Measurements from ENCODE around the gene GTPBP4. TPM values are rescaled to one million over a fixed set of nuclear protein-coding genes. Genes with fewer than 3 reads are reported as not detected.

Gene GTPBP4
- total RNA-seq, 1 experiment from 2014 or later = 62.5 TPM

DNA sequence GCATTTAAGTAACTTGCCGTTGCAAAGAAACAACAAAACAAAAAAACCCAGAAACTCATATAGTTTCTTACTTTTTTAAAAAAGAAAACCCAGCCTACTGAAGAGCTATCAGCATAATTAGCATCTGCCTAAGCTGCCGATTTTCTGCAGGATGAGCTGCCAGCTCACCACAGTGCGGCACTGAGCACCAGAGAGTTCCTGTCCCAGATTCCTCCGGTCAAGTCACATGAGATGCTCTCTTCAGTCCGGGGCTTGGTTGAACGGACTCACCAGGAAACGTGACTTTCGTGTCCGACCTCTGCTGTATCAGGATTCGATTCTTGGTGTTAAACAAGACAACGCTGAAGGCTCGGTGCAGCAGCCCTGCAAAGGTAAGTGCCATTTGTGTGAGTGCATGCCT is 34.2 kb downstream of the GTPBP4 start:
- Histone ChIP-seq H3K4me3 (no peak overlapping the region), H3K9me2 (ENCODE audit: insufficient read depth) (no peaks in the 10 kb centered on the region), H3K79me2 (ENCODE audit: low read depth) (no peaks in the 10 kb centered on the region), H3F3A (ENCODE audit: insufficient read depth, low read depth) (no peaks in the 10 kb centered on the region), H3K4me2 (no peak overlapping the region), H2AFZ (no peak overlapping the region), H4K20me1 (ENCODE audit: insufficient read depth) (0 out of 2 replicates have a peak, but pooled peaks cover 6% of the 10 kb centered on the region), H3K9me3 (ENCODE audit: insufficient read depth, low read depth) (no peaks in the 10 kb centered on the region), H3K4me1 (replicated peaks; ENCODE audit: insufficient read depth) (no peaks in the 10 kb centered on the region), H3K36me3 (ENCODE audit: low read depth) (peaks cover 1% of the 10 kb centered on the region; the same call in 1 of the 2 replicates), H3K27ac (no peak overlapping the region), H3K27me3 (ENCODE audit: insufficient read depth, low read depth) (no peaks in the 10 kb centered on the region)
- ChIA-PET POLR2A (ENCODE audit: unreplicated experiment) (no interaction called here), CTCF (no interaction called here)
- intact Hi-C loops (cut with micrococcal nuclease; ENCODE audit: unreplicated experiment) = no loop called here
- no TSS peak for BruUV-seq (replicated peaks)
- TF ChIP-seq, protein P1, sequence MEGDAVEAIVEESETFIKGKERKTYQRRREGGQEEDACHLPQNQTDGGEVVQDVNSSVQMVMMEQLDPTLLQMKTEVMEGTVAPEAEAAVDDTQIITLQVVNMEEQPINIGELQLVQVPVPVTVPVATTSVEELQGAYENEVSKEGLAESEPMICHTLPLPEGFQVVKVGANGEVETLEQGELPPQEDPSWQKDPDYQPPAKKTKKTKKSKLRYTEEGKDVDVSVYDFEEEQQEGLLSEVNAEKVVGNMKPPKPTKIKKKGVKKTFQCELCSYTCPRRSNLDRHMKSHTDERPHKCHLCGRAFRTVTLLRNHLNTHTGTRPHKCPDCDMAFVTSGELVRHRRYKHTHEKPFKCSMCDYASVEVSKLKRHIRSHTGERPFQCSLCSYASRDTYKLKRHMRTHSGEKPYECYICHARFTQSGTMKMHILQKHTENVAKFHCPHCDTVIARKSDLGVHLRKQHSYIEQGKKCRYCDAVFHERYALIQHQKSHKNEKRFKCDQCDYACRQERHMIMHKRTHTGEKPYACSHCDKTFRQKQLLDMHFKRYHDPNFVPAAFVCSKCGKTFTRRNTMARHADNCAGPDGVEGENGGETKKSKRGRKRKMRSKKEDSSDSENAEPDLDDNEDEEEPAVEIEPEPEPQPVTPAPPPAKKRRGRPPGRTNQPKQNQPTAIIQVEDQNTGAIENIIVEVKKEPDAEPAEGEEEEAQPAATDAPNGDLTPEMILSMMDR (conservative IDR thresholded peaks at IDR 0.05) = no peak
- TF ChIP-seq EZH2 (IDR thresholded peaks at IDR 0.05; ENCODE audit: low read depth) = no peak
- no peak for DNase-seq

DNA sequence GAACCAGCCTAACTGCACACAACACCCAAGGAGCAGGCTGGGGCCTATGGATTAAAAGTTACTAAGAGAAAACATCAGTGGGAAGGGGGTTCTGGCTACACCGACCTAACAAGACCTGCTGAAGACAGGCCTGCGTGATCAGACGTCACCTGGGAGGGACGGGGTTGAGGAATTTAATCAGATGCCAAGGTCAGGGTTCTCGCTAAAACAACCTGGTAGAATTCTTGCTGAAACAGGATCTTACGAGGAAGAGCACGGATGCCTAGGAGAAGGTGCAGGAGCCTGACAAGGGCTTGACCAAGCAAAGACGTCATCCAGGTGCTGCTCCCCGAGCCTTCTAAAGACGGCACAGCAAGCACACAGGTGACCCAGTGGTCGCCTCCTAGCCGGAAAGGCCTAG is 35.9 kb downstream of the GTPBP4 start:
- CTCF ChIA-PET = no interaction called here

DNA sequence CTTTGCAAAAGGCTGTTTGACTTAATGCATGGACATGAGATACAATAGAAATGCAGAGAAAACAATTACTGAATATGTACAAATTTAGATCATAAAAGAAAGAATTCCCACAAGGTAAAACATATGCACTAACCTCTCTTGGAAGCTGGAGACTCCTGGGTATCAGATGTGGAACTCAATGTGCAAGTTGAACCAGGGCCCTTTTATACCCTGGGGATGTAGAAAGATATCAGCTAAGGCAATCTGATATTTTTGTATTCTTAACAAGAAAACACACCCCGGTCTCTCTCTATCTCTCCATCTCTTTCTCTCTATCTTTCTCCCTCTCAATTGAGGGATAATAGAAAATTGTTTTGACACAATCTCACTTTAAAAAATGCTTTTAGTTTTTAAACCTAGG is 37.4 kb downstream of the GTPBP4 start, which contains the start of gene IDI2:
TSS of gene IDI2 (minus strand) at position 177 of the 400 bp plus-strand sequence. CDS start 1,136 bp downstream, outside the sequence.
- CTCF ChIA-PET = no interaction called here
- TF ChIP-seq, protein P1 (conservative IDR thresholded peaks at IDR 0.05) = no peak
- no peak for TF ChIP-seq EZH2 (IDR thresholded peaks at IDR 0.05; ENCODE audit: low read depth)

More for the DNA sequence above, 35.9 kb downstream of the GTPBP4 start:
- DNase-seq = no peak
- Histone ChIP-seq H3K79me2 (ENCODE audit: low read depth) (no peaks in the 10 kb centered on the region), H3K4me2 (no peak overlapping the region), H2AFZ (no peak overlapping the region), H3K9me3 (ENCODE audit: insufficient read depth, low read depth) (no peaks in the 10 kb centered on the region), H3K27ac (no peak overlapping the region), H3F3A (ENCODE audit: insufficient read depth, low read depth) (no peaks in the 10 kb centered on the region), H4K20me1 (ENCODE audit: insufficient read depth) (0 out of 2 replicates have a peak, but pooled peaks cover 2% of the 10 kb centered on the region), H3K4me1 (replicated peaks; ENCODE audit: insufficient read depth) (no peaks in the 10 kb centered on the region), H3K36me3 (ENCODE audit: low read depth) (no peaks in the 10 kb centered on the region), H3K9me2 (ENCODE audit: insufficient read depth) (no peaks in the 10 kb centered on the region), H3K4me3 (no peak overlapping the region), H3K27me3 (ENCODE audit: insufficient read depth, low read depth) (no peaks in the 10 kb centered on the region)
- intact Hi-C loops (cut with micrococcal nuclease; ENCODE audit: unreplicated experiment) = no loop called here
- POLR2A ChIA-PET (ENCODE audit: unreplicated experiment) = no interaction called here
- no peak for TF ChIP-seq EZH2 (IDR thresholded peaks at IDR 0.05; ENCODE audit: low read depth)
- BruUV-seq (replicated peaks) = no TSS peak

DNA sequence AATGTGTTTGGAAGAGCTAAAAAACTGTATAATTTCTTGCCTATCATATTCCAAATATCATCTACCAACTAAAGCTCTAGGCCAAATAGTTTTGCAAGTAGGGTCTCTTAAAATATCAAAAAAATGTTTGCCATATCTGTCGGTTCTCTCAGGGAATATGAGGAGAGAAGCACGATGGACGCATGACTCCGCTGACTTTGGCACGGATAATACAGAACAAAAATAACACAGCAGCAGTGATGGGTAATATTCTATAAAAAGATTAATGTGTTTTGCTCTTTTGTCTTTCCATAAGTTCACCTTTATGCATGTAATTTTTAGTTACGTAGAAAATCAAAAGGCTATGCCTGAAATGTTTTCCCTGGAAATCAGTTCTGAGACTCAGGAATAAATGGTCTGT is 38.3 kb downstream of the GTPBP4 start:
- DNase-seq = no peak
- no peak overlapping the region for H3K4me2 ChIP-seq
- H3K4me1 ChIP-seq (replicated peaks; ENCODE audit: insufficient read depth) = no peaks in the 10 kb centered on the region
- intact Hi-C loops (cut with micrococcal nuclease; ENCODE audit: unreplicated experiment) = no loop called here
- CTCF ChIA-PET = interaction anchor here (0.5 kb wide), 1 partner anchor 9 kb away, joined by 3 read pairs; no protein-coding TSS in a partner anchor
- BruUV-seq (replicated peaks) = no TSS peak
- no peaks in the 10 kb centered on the region for H3K36me3 ChIP-seq (ENCODE audit: low read depth)
- no peaks in the 10 kb centered on the region for H3K9me3 ChIP-seq (ENCODE audit: insufficient read depth, low read depth)
- TF ChIP-seq EZH2 (IDR thresholded peaks at IDR 0.05; ENCODE audit: low read depth) = no peak
- TF ChIP-seq, protein P1 (conservative IDR thresholded peaks at IDR 0.05) = no peak
- no peak overlapping the region for H3K4me3 ChIP-seq
- H3K9me2 ChIP-seq (ENCODE audit: insufficient read depth) = no peaks in the 10 kb centered on the region
- no peaks in the 10 kb centered on the region for H3K27me3 ChIP-seq (ENCODE audit: insufficient read depth, low read depth)
- POLR2A ChIA-PET (ENCODE audit: unreplicated experiment) = no interaction called here
- no peaks in the 10 kb centered on the region for H4K20me1 ChIP-seq (ENCODE audit: insufficient read depth)
- H3K79me2 ChIP-seq (ENCODE audit: low read depth) = no peaks in the 10 kb centered on the region
- no peaks in the 10 kb centered on the region for H3F3A ChIP-seq (ENCODE audit: insufficient read depth, low read depth)
- no peak overlapping the region for H3K27ac ChIP-seq
- no peak overlapping the region for H2AFZ ChIP-seq

More for the DNA sequence above, 37.4 kb downstream of the GTPBP4 start, which contains the start of gene IDI2:
- Histone ChIP-seq H3K4me3 (no peak within 1 kb of the TSS), H3K27me3 (ENCODE audit: insufficient read depth, low read depth) (no peaks in the 10 kb centered on the region), H3K27ac (no peak within 1 kb of the TSS), H2AFZ (no peak within 1 kb of the TSS), H3K4me2 (no peak within 1 kb of the TSS), H3F3A (ENCODE audit: insufficient read depth, low read depth) (no peaks in the 10 kb centered on the region), H3K4me1 (replicated peaks; ENCODE audit: insufficient read depth) (no peaks in the 10 kb centered on the region), H3K9me2 (ENCODE audit: insufficient read depth) (no peaks in the 10 kb centered on the region), H3K79me2 (ENCODE audit: low read depth) (no peaks in the 10 kb centered on the region), H3K9me3 (ENCODE audit: insufficient read depth, low read depth) (no peaks in the 10 kb centered on the region), H3K36me3 (ENCODE audit: low read depth) (no peaks in the 10 kb centered on the region), H4K20me1 (ENCODE audit: insufficient read depth) (no peaks in the 10 kb centered on the region)
- no TSS peak for BruUV-seq (replicated peaks)
- POLR2A ChIA-PET (ENCODE audit: unreplicated experiment) = no interaction called here
- intact Hi-C loops (cut with micrococcal nuclease; ENCODE audit: unreplicated experiment) = no loop called here
- no peak for DNase-seq

Measured in PC-9 (cell line).